Measurements from ENCODE around the gene APIP.

DNA sequence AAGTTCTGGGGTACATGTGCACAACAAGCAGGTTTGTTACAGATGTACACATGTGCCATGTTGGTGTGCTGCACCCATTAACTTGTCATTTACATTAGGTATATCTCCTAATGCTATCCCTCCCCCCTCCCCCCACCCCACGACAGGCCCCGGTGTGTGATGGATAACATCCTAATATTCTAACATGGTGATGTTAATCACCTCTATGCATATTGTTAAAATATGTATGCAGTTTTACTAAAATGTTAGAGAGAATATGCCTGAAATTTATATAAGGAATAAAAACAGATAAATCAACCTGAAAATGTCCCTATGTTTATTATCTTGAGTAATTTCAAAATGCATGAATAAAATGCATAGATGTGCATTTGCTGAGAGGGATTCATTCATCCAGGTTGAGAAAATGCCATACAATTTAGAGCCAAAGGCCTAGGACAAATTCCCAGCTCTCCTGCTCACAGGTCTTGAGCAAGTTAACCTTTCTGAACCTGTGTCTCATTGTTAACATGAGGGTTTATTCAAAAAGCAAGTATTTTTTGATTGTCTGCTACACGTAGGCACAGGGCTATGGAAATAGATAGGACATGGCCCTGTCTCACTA is 38.7 kb downstream of the APIP start:
- TF ChIP-seq, protein P1, sequence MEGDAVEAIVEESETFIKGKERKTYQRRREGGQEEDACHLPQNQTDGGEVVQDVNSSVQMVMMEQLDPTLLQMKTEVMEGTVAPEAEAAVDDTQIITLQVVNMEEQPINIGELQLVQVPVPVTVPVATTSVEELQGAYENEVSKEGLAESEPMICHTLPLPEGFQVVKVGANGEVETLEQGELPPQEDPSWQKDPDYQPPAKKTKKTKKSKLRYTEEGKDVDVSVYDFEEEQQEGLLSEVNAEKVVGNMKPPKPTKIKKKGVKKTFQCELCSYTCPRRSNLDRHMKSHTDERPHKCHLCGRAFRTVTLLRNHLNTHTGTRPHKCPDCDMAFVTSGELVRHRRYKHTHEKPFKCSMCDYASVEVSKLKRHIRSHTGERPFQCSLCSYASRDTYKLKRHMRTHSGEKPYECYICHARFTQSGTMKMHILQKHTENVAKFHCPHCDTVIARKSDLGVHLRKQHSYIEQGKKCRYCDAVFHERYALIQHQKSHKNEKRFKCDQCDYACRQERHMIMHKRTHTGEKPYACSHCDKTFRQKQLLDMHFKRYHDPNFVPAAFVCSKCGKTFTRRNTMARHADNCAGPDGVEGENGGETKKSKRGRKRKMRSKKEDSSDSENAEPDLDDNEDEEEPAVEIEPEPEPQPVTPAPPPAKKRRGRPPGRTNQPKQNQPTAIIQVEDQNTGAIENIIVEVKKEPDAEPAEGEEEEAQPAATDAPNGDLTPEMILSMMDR (IDR thresholded peaks at IDR 0.05): no peak
- TF ChIP-seq POLR2A (IDR thresholded peaks at IDR 0.05) (no peak), POLR2AphosphoS5 (IDR thresholded peaks at IDR 0.05) (no peak)
